IMR-90 (cell line): ENCODE measurements around the gene CDK7. TPM values are rescaled to one million over a fixed set of nuclear protein-coding genes. Genes with fewer than 3 reads are reported as not detected.
A peak's percentile ranks its signal among the peaks of the same experiment; 100 is the strongest.

Experiments
- ATAC-seq: fragments of 200-7000 bp; cut with Tn5 transposase; 2 replicates; pipeline ENCODE4 v1.9.1; 2020; ENCODE audit warnings: low read depth, mild to moderate bottlenecking, moderate library complexity
- BruUV-seq: library from RNA; stranded (reverse); fragments of 400-500 nt; replicated peaks from 2 replicates; lab custom pipeline; 2021; lab: Mats Ljungman, UMichigan
- CTCF ChIA-PET: fragments of 300-600 bp; formaldehyde crosslinking; extraction: SDS; loops from one replicate; lab custom pipeline; 2021; ENCODE audit warnings: antibody characterized with exemption; lab: Yijun Ruan, JAX
- POLR2A ChIA-PET: fragments of 300-600 bp; sonication (Branson Sonifier 250); formaldehyde crosslinking; loops from one replicate; lab custom pipeline; 2022; ENCODE audit warnings: antibody characterized with exemption; ENCODE audit not compliant: unreplicated experiment; lab: Charles Lee
- DNase-seq: peaks from one replicate; pipeline ENCODE4 v3.0.0; 2013
- H2AFZ ChIP-seq: replicated peaks from 2 replicates; pipeline ENCODE3; 2013; ENCODE audit warnings: low read length, mild to moderate bottlenecking; ENCODE audit not compliant: poor library complexity
- H2AK5ac ChIP-seq: 2 replicates; pipeline ENCODE4 v1.6.1; 2013; ENCODE audit warnings: low read depth, low read length, inconsistent platforms
- H2AK9ac ChIP-seq: replicated peaks from 2 replicates; pipeline ENCODE3; 2013; ENCODE audit warnings: mild to moderate bottlenecking, low read depth, low read length, moderate library complexity; ENCODE audit not compliant: poor library complexity
- H2BK120ac ChIP-seq: 2 replicates; pipeline ENCODE4 v1.6.1; 2013; ENCODE audit warnings: low read depth, low read length, inconsistent platforms
- H2BK15ac ChIP-seq: 3 replicates; pipeline ENCODE4 v1.6.1; 2013; ENCODE audit warnings: low read depth, low read length, inconsistent platforms
- H2BK20ac ChIP-seq: 2 replicates; pipeline ENCODE4 v1.6.1; 2013; ENCODE audit warnings: low read depth, mild to moderate bottlenecking, inconsistent platforms, low read length, moderate library complexity
- H2BK5ac ChIP-seq: 2 replicates; pipeline ENCODE4 v1.6.1; 2013; ENCODE audit warnings: mild to moderate bottlenecking, low read depth, low read length, inconsistent platforms; ENCODE audit not compliant: poor library complexity, severe bottlenecking
- H3K14ac ChIP-seq: replicated peaks from 2 replicates; pipeline ENCODE4 v1.6.1; 2013; ENCODE audit warnings: low read depth, low read length, inconsistent platforms
- H3K18ac ChIP-seq: 2 replicates; pipeline ENCODE4 v1.6.1; 2013; ENCODE audit warnings: low read depth, low read length, control low read depth
- H3K23ac ChIP-seq: 2 replicates; pipeline ENCODE4 v1.6.1; 2013; ENCODE audit warnings: low read depth, low read length, inconsistent platforms
- H3K27ac ChIP-seq: 2 replicates; pipeline ENCODE4 v1.5.1; 2013; ENCODE audit warnings: mild to moderate bottlenecking, control low read depth, low read length; ENCODE audit not compliant: insufficient read depth
- H3K27me3 ChIP-seq: 2 replicates; pipeline ENCODE4 v1.6.1; 2013; ENCODE audit warnings: low read length; ENCODE audit not compliant: control insufficient read depth, insufficient read depth
- H3K36me3 ChIP-seq: 2 replicates; pipeline ENCODE4 v1.6.1; 2013; ENCODE audit warnings: low read length, mixed read lengths; ENCODE audit not compliant: control insufficient read depth, insufficient read depth
- H3K4ac ChIP-seq: 2 replicates; pipeline ENCODE4 v1.6.1; 2013; ENCODE audit warnings: low read depth, low read length, inconsistent platforms
- H3K4me1 ChIP-seq: 2 replicates; pipeline ENCODE4 v1.6.1; 2013; ENCODE audit warnings: low read length, mixed read lengths; ENCODE audit not compliant: control insufficient read depth, insufficient read depth
- H3K4me2 ChIP-seq: 2 replicates; pipeline ENCODE4 v1.6.1; 2013; ENCODE audit warnings: low read depth, mild to moderate bottlenecking, control low read depth, low read length, moderate library complexity
- H3K4me3 ChIP-seq: 2 replicates; pipeline ENCODE4 v1.5.1; 2013; ENCODE audit warnings: low read depth, mild to moderate bottlenecking, control low read depth, low read length, moderate library complexity; ENCODE audit not compliant: insufficient read depth
- H3K56ac ChIP-seq: 2 replicates; pipeline ENCODE4 v1.6.1; 2013; ENCODE audit warnings: low read length, inconsistent platforms; ENCODE audit not compliant: insufficient read depth; ENCODE audit errors: extremely low read depth
- H3K79me1 ChIP-seq, 2 experiments: 2 replicates each; pipeline ENCODE4 v1.6.1; 2013; ENCODE audit warnings: low read length in 2 of 2, inconsistent platforms in 1 of 2, low read depth in 1 of 2
- H3K9ac ChIP-seq: 2 replicates; pipeline ENCODE4 v1.6.1; 2013; ENCODE audit warnings: low read depth, low read length, control low read depth
- H3K9me1 ChIP-seq: 2 replicates; pipeline ENCODE4 v1.6.1; 2013; ENCODE audit warnings: low read length, inconsistent platforms; ENCODE audit not compliant: insufficient read depth
- H3K9me3 ChIP-seq: 2 replicates; pipeline ENCODE4 v1.6.1; 2013; ENCODE audit warnings: low read length; ENCODE audit not compliant: control insufficient read depth, insufficient read depth
- H4K20me1 ChIP-seq: 2 replicates; pipeline ENCODE4 v1.6.1; 2013; ENCODE audit warnings: low read length, inconsistent platforms; ENCODE audit not compliant: insufficient read depth
- H4K5ac ChIP-seq: 2 replicates; pipeline ENCODE4 v1.6.1; 2013; ENCODE audit warnings: mild to moderate bottlenecking, low read depth, low read length, control low read depth
- H4K8ac ChIP-seq, 2 experiments: 2 replicates each; pipeline ENCODE4 v1.6.1; 2013; ENCODE audit warnings: low read depth in 2 of 2, low read length in 2 of 2, control low read depth in 1 of 2, inconsistent platforms in 1 of 2
- H4K91ac ChIP-seq: 2 replicates; pipeline ENCODE4 v1.6.1; 2013; ENCODE audit warnings: low read depth, low read length, inconsistent platforms; ENCODE audit not compliant: insufficient read depth
- CEBPB ChIP-seq: IDR thresholded peaks from 2 replicates; pipeline ENCODE4 v1.6.1; 2012; ENCODE audit warnings: low read depth, low read length, improper control_type of control experiment
- NFE2L2 ChIP-seq: fragments of 150-350 bp; IDR thresholded peaks from 2 replicates; pipeline ENCODE4 v1.6.1; 2016; ENCODE audit warnings: low read depth, mild to moderate bottlenecking, low read length
- WGBS, 2 experiments: methylation state at CpG; one replicate each; pipeline versions ENCODE4 v1.1.5 to v1.1.7; 2013; ENCODE audit warnings: missing lambda C conversion rate in 2 of 2; ENCODE audit not compliant: insufficient read length in 1 of 2; ENCODE audit errors: extremely low coverage in 2 of 2; 5-methylcytosine and 5-hydroxymethylcytosine counted together
- dilution Hi-C: fragments of 300-500 bp; cut with HindIII; formaldehyde crosslinking; loops from one replicate; pipeline ENCODE4 v1.14.3; 2018; ENCODE audit warnings: low sequenced_read_pairs; ENCODE audit not compliant: unreplicated experiment
- in situ Hi-C: fragments of 300-500 bp; cut with MboI; formaldehyde crosslinking; loops from 3 replicates; pipeline ENCODE4 v1.14.3; 2019; ENCODE audit warnings: low sequenced_read_pairs, inconsistent platforms, mixed read lengths
- intact Hi-C: fragments of 100-400 bp; cut with micrococcal nuclease; formaldehyde crosslinking; loops from 2 replicates; pipeline ENCODE4 v1.10.0; 2022
- polyA plus RNA-seq, 3 experiments: library from polyadenylated mRNA; depleted of rRNA; stranded (reverse); fragments of >200 nt; gene quantifications; 2 replicates each; pipeline ENCODE4 v1.2.3, GENCODE V29; 2012; ENCODE audit warnings: low replicate concordance in 1 of 3
- total RNA-seq: library from RNA; depleted of rRNA; stranded (reverse); fragments of >200 nt; gene quantifications from 2 replicates; pipeline ENCODE4 v1.2.3, GENCODE V29; 2012

Gene CDK7
- total and polyA plus RNA-seq, 2 of the 4 experiments (the other 2 are of a cell fraction) = 59.8 to 65.6 TPM

DNA sequence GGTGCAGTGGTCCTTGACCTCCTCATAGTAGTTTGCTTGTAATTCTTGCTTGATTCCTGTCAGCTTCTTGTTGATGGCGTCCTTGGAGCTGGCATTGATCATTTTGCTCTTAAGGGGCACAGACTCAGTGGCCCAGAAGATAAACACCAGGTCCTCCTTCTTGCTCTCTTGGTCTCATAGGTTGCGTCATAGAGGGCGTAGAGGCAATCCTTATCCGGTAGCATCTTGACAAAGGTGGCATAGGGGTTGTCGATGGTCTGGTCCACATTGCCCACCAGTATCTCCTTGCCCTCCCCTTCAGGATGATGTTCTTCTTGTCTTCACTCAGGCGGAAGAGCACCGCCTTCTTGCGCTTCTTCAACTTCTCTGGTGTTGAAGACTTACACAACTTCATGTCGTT lies 78.7 kb downstream of the CDK7 start:
- ATAC-seq (no peak), DNase-seq (no peak)
- ChIA-PET CTCF (no interaction called here), POLR2A (no interaction called here)
- Histone ChIP-seq H4K5ac (no peak overlapping the region), H3K23ac (no peak overlapping the region), H4K91ac (no peak overlapping the region), H3K56ac (no peak overlapping the region), H3K14ac (no peak overlapping the region), H3K27me3 (no peaks in the 10 kb centered on the region), H3K9me1 (no peaks in the 10 kb centered on the region), H4K20me1 (no peaks in the 10 kb centered on the region), H2BK15ac (no peak overlapping the region), H3K79me1 (no peaks in the 10 kb centered on the region), H2AK9ac (no peak overlapping the region), H3K4ac (no peak overlapping the region), H2AFZ (no peak overlapping the region), H3K36me3 (no peaks in the 10 kb centered on the region), H3K4me3 (no peak overlapping the region), H3K27ac (no peak overlapping the region), H2BK5ac (no peak overlapping the region), H2BK120ac (no peak overlapping the region), H3K9me3 (no peaks in the 10 kb centered on the region), H3K4me2 (no peak overlapping the region), H3K4me1 (no peaks in the 10 kb centered on the region), H4K8ac (no peak overlapping the region), H3K18ac (no peak overlapping the region), H3K9ac (no peak overlapping the region), H2BK20ac (no peak overlapping the region), H2AK5ac (no peak overlapping the region)
- in situ Hi-C loops (no loop called here), intact Hi-C loops (no loop called here), dilution Hi-C loops (no loop called here)
- no peak for TF ChIP-seq NFE2L2
- TF ChIP-seq CEBPB = peak; percentile 48; the same call in 1 of the 2 replicates
- 57% methylated on average over 1 of the region's 9 CpGs; no CpG with 5 or more reads in 1 of the 2 experiments for WGBS, 2 experiments
- BruUV-seq = no TSS peak
